Measurements from ENCODE around the gene RREB1.

The RREB1 gene

DNA sequence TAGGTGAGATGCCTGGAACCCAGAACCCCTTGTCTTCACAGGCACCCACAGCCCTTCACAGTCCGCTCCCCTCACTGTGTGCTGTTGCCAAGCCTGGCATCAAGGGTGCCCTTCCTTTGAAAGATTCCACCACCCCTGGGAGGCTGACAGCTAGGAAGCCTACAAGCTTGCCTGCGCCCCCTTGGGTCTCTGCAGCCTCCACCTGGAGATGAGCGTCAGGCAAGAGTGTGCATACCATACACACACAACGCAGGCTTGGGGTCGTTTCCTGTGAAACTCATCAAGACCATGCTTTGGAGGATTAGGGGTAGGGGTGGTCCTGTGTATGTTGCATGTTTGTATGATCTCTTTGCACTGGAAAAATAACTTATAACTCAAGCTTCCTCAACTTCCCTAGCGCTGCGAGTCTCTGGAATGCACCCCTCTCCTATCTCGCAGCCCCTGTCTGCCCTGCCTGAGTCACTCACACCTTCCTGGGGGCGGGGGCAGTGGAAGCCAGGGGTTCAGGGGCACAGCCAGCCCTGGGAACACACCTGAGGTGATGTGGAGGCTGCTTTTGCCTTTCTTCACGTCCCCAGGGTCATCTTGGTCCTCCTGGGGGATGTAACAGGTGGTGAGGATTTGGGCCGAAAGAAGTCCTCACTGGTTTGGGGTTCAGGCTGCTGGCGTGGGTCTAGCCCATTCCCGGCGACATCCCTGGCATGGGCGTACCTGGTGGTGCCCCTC is 138.1 kb downstream of the RREB1 start:
- CTCF ChIA-PET, result no interaction called here
- DNase-seq (ENCODE audit: extremely low spot score), result no peak
- POLR2A ChIA-PET, result no interaction called here
- no peak for TF ChIP-seq CTBP1 (IDR thresholded peaks at IDR 0.05; ENCODE audit: borderline replicate concordance)
- TF ChIP-seq HDGF (IDR thresholded peaks at IDR 0.05; ENCODE audit: borderline replicate concordance), result no peak
- TF ChIP-seq BHLHE40 (IDR thresholded peaks at IDR 0.05; ENCODE audit: borderline replicate concordance), result no peak
- no peak for TF ChIP-seq ELF4 (IDR thresholded peaks at IDR 0.05)
- TF ChIP-seq NFRKB (IDR thresholded peaks at IDR 0.05), result no peak
- TF ChIP-seq LEF1 (IDR thresholded peaks at IDR 0.05; ENCODE audit: borderline replicate concordance), result no peak
- no peak for TF ChIP-seq ZNF384 (IDR thresholded peaks at IDR 0.05)
- TF ChIP-seq FOXM1 (IDR thresholded peaks at IDR 0.05; ENCODE audit: borderline replicate concordance), result no peak
- no peak for TF ChIP-seq SUZ12 (IDR thresholded peaks at IDR 0.05)
- TF ChIP-seq FOXA1 (IDR thresholded peaks at IDR 0.05), result no peak
- no peak for TF ChIP-seq FOXK2 (IDR thresholded peaks at IDR 0.05)
- TF ChIP-seq ARNT (IDR thresholded peaks at IDR 0.05), result no peak
- TF ChIP-seq L3MBTL2 (conservative IDR thresholded peaks at IDR 0.05), result no peak
- no peak for TF ChIP-seq TARDBP (IDR thresholded peaks at IDR 0.05)
- TF ChIP-seq, protein P1, sequence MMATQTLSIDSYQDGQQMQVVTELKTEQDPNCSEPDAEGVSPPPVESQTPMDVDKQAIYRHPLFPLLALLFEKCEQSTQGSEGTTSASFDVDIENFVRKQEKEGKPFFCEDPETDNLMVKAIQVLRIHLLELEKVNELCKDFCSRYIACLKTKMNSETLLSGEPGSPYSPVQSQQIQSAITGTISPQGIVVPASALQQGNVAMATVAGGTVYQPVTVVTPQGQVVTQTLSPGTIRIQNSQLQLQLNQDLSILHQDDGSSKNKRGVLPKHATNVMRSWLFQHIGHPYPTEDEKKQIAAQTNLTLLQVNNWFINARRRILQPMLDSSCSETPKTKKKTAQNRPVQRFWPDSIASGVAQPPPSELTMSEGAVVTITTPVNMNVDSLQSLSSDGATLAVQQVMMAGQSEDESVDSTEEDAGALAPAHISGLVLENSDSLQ (IDR thresholded peaks at IDR 0.05), result no peak
- no peak for TF ChIP-seq SP1 (IDR thresholded peaks at IDR 0.05)

DNA sequence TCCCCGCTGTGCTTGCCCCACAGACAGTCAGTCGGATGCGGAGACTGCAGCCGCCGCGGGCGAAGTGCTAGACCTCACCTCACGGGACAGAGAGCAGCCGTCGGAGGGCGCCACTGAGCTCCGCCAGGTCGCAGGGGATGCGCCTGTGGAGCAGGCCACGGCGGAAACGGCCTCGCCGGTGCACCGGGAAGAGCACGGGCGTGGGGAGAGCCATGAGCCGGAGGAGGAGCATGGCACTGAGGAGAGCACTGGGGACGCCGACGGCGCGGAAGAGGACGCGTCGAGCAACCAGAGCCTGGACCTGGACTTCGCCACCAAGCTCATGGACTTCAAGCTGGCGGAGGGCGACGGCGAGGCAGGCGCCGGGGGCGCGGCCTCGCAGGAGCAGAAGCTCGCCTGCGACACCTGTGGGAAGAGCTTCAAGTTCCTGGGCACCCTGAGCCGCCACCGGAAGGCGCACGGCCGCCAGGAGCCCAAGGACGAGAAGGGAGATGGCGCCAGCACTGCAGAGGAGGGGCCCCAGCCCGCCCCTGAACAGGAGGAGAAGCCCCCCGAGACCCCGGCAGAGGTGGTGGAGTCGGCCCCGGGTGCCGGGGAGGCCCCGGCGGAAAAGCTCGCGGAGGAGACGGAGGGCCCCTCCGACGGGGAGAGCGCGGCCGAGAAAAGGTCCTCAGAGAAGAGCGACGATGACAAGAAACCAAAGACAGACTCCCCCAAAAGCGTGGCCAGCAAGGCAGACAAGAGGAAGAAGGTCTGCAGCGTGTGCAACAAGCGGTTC is 138.8 kb downstream of the RREB1 start:
- POLR2A ChIA-PET, result no interaction called here
- TF ChIP-seq FOXM1 (IDR thresholded peaks at IDR 0.05; ENCODE audit: borderline replicate concordance) (no peak), ZNF384 (IDR thresholded peaks at IDR 0.05) (no peak), SP1 (IDR thresholded peaks at IDR 0.05) (no peak), L3MBTL2 (conservative IDR thresholded peaks at IDR 0.05) (no peak), HDGF (IDR thresholded peaks at IDR 0.05; ENCODE audit: borderline replicate concordance) (no peak), SUZ12 (IDR thresholded peaks at IDR 0.05) (no peak), CTBP1 (IDR thresholded peaks at IDR 0.05; ENCODE audit: borderline replicate concordance) (no peak), ARNT (IDR thresholded peaks at IDR 0.05) (no peak), FOXA1 (IDR thresholded peaks at IDR 0.05) (no peak), LEF1 (IDR thresholded peaks at IDR 0.05; ENCODE audit: borderline replicate concordance) (no peak), FOXK2 (IDR thresholded peaks at IDR 0.05) (no peak), ELF4 (IDR thresholded peaks at IDR 0.05) (no peak), BHLHE40 (IDR thresholded peaks at IDR 0.05; ENCODE audit: borderline replicate concordance) (no peak), NFRKB (IDR thresholded peaks at IDR 0.05) (no peak), TARDBP (IDR thresholded peaks at IDR 0.05) (no peak)
- TF ChIP-seq, protein P1 (IDR thresholded peaks at IDR 0.05), result no peak
- CTCF ChIA-PET, result interaction anchor here (0.6 to 1.4 kb wide), 2 partner anchors 8 to 263 kb away, joined by 3 read pairs; no protein-coding TSS in a partner anchor
- DNase-seq (ENCODE audit: extremely low spot score), result no peak

DNA sequence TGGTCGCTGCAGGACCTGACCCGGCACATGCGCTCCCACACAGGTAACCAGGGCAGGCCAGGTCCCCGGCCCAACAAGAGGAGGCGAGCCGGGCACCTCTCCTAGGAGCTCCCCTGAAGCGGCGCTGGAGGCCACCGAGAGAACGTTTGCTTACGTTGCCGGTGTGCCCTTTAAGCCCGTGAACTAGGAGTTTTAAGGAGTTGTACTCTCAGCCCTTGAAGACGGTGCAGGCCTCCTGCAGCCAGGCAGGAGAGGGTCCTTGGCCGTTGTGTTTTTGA is 139.4 kb downstream of the RREB1 start:
- DNase-seq (ENCODE audit: extremely low spot score), result no peak
- ChIA-PET POLR2A (no interaction called here), CTCF (interaction anchor here (0.6 to 1.4 kb wide), 2 partner anchors 9 to 264 kb away, joined by 3 read pairs; no protein-coding TSS in a partner anchor)
- TF ChIP-seq HDGF (IDR thresholded peaks at IDR 0.05; ENCODE audit: borderline replicate concordance), result no peak

DNA sequence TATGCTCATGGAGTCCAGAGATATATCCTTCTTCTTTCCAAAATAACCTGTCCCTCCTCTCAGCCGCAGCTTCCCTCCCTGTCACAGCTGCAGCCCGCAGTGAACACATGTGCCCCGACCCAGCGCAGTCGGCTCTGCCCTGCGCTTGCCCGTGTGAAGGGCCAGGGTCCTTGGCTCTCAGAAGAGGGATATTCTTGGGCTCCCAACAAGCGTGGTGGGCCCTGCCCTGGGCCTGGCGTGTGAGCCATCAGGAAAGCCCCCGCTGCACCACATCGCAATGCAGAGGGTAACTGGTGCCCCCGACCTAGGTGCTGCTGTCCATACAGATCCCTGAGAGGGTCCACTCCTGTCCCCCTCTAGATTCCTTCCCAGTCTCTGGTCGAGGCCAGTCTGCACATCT is 140.1 kb downstream of the RREB1 start:
- CTCF ChIA-PET, result interaction anchor here (1.4 kb wide), 1 partner anchor 10 kb away, joined by 3 read pairs; no protein-coding TSS in a partner anchor
- POLR2A ChIA-PET, result no interaction called here
- DNase-seq (ENCODE audit: extremely low spot score), result no peak
- TF ChIP-seq ELF4 (IDR thresholded peaks at IDR 0.05) (no peak), FOXA1 (IDR thresholded peaks at IDR 0.05) (no peak), NFRKB (IDR thresholded peaks at IDR 0.05) (no peak), TARDBP (IDR thresholded peaks at IDR 0.05) (no peak), SP1 (IDR thresholded peaks at IDR 0.05) (no peak), LEF1 (IDR thresholded peaks at IDR 0.05; ENCODE audit: borderline replicate concordance) (no peak), HDGF (IDR thresholded peaks at IDR 0.05; ENCODE audit: borderline replicate concordance) (no peak), ARNT (IDR thresholded peaks at IDR 0.05) (no peak), CTBP1 (IDR thresholded peaks at IDR 0.05; ENCODE audit: borderline replicate concordance) (no peak), FOXM1 (IDR thresholded peaks at IDR 0.05; ENCODE audit: borderline replicate concordance) (no peak), BHLHE40 (IDR thresholded peaks at IDR 0.05; ENCODE audit: borderline replicate concordance) (no peak), L3MBTL2 (conservative IDR thresholded peaks at IDR 0.05) (no peak), SUZ12 (IDR thresholded peaks at IDR 0.05) (no peak)

DNA sequence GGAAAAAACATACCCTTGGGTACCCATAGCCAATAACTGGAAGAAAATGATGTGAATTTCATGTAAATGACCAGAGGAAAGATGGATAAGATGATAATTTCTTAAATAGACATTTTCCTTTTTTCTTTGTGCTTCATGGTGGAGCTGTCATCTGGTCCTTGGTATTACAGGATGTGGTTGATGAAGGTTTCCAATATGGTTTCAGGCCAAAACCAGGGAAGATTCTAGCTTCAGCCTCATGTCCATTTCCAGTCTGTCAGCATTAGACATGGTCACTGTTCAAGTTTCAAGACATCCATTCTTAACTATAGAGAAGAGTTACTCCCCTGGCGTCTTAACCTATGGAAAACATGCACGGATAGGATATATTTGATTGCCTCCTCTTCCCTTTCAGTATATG is 141.6 kb downstream of the RREB1 start:
- DNase-seq (ENCODE audit: extremely low spot score), result no peak
- no peak for TF ChIP-seq FOXK2 (IDR thresholded peaks at IDR 0.05)
- TF ChIP-seq NFRKB (IDR thresholded peaks at IDR 0.05), result no peak
- no peak for TF ChIP-seq L3MBTL2 (conservative IDR thresholded peaks at IDR 0.05)
- no peak for TF ChIP-seq LEF1 (IDR thresholded peaks at IDR 0.05; ENCODE audit: borderline replicate concordance)
- POLR2A ChIA-PET, result interaction anchor here (0.7 kb wide), 1 partner anchor 155 kb away, joined by 3 read pairs; no protein-coding TSS in a partner anchor
- CTCF ChIA-PET, result interaction anchor here (0.7 to 1.3 kb wide), 2 partner anchors 10 to 221 kb away, joined by 4 to 6 read pairs; no protein-coding TSS in a partner anchor

DNA sequence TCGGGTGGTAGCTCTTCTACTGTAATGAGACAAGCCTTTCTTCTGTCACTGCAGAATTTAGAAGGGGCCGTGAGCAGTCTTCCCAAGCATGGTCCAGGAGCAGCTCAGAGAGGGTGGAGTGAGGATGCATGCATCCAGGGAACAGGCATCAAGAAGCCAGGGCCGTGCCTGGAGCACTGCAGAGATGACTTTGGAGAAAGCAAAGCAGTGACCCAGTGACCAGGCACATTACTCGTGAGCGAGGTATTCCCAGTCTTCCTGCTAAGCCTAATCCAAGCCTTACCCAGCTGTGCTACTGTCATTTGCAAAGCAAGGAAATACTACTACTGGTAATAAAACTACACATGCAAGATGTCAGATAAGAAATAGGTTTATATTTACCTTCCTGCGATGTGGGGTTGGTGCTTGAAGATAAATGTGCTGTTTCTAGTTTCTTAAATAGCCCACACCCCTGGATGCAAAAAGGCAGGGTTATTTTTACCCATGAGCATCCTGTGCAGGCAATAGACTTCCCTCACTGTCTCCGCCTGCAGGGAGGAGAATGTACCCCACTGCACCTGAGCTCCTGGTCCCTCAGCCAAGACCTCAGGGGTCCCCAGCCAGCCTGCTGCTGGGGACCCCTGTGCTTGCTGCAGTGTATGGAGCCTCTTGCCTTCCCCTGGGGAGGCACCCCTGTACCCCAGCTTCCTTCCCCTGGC is 142.3 kb downstream of the RREB1 start:
- ChIA-PET CTCF (interaction anchor here (1.1 to 1.3 kb wide), 2 partner anchors 9 to 12 kb away, joined by 3 to 6 read pairs; no protein-coding TSS in a partner anchor), POLR2A (interaction anchor here (0.7 kb wide), 1 partner anchor 156 kb away, joined by 3 read pairs; no protein-coding TSS in a partner anchor)
- no peak for DNase-seq (ENCODE audit: extremely low spot score)
- TF ChIP-seq FOXA1 (IDR thresholded peaks at IDR 0.05) (no peak), L3MBTL2 (conservative IDR thresholded peaks at IDR 0.05) (no peak), FOXK2 (IDR thresholded peaks at IDR 0.05) (no peak), TARDBP (IDR thresholded peaks at IDR 0.05) (no peak), BHLHE40 (IDR thresholded peaks at IDR 0.05; ENCODE audit: borderline replicate concordance) (no peak), LEF1 (IDR thresholded peaks at IDR 0.05; ENCODE audit: borderline replicate concordance) (no peak)
- TF ChIP-seq, protein P1 (IDR thresholded peaks at IDR 0.05), result no peak
